Kidney glomerular epithelial cell (primary cell): ENCODE measurements around the gene VAV2.

Experiments
- DNase-seq: peaks from one replicate; lab custom pipeline; 2025; lab: John Stamatoyannopoulos, UW

Gene VAV2

DNA sequence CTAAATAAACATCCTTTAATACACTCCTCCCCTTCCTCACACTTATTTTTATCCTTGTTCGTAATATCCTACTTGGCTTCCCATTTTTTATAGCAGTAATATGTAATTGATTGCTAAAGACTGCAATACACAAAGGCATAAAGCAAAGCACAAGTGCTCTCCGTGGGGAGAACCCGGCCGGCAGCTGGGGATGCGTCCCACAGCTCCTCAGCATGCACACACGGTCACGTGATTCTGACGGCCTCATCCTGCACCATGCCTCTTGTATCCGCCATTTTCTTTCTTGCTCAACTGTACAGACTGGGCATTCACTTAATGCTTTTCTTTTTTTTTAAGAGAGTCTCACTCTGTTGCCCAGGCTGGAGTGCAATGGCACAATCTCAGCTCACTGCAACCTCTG is 36.0 kb upstream of the VAV2 start:
- DNase-seq = no peak

DNA sequence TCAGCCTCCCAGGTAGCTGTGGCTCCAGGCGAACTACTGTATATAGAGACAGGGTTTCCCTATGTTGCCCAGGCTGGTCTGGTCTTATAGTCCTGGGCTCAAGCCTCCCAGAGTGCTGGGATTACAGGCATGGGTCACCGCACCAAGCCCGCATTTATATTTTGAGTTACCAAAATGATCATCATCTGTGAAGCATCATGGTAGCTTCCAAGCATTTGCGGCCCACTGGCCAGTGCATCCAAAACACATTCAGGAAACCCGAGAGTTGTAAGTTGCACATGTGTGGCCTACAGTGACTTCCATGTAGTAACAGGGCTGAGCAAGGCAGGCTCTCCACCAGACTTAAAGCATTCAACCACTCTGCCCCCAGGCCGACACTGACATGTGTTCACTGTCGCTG is 35.4 kb upstream of the VAV2 start:
- no peak for DNase-seq

DNA sequence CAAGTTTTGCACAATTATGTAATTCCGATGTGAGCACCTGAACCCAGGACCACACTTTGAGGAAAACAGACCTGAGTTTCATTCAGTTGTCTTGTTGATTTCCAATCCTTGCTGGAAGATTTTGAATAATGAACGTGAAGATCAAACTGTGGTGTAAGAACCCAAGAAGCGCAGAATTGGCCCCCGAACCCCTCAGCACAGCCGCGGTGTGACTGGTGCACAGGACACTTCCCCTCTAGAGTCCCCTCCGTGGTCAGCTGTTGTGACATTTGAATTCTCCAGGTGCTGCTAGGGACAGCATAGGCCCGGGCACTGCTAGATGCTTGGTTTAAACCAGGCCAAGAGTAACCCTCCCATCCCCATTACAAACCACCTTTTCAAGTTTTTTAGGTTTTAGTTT is 34.9 kb upstream of the VAV2 start:
- DNase-seq = no peak

DNA sequence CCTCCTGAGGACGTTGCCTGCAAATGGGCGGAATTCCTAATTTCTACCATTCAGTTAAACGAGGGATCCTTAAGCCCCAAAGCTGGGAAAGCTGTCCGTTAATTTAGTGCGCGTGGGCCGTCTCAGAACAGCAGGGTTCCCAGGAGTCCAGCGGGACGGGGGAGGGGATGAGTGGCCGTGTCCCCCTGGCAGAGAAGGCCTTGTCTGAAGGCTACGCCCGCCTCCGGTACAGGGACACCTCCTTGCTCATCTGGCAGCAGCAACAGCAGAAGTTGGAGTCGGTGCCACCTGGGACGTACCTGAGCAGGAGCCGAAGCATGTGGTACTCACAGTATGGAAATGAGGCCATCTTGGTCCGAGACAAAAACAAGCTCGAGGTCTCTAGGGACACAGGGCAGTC is 34.5 kb upstream of the VAV2 start:
- no peak for DNase-seq

DNA sequence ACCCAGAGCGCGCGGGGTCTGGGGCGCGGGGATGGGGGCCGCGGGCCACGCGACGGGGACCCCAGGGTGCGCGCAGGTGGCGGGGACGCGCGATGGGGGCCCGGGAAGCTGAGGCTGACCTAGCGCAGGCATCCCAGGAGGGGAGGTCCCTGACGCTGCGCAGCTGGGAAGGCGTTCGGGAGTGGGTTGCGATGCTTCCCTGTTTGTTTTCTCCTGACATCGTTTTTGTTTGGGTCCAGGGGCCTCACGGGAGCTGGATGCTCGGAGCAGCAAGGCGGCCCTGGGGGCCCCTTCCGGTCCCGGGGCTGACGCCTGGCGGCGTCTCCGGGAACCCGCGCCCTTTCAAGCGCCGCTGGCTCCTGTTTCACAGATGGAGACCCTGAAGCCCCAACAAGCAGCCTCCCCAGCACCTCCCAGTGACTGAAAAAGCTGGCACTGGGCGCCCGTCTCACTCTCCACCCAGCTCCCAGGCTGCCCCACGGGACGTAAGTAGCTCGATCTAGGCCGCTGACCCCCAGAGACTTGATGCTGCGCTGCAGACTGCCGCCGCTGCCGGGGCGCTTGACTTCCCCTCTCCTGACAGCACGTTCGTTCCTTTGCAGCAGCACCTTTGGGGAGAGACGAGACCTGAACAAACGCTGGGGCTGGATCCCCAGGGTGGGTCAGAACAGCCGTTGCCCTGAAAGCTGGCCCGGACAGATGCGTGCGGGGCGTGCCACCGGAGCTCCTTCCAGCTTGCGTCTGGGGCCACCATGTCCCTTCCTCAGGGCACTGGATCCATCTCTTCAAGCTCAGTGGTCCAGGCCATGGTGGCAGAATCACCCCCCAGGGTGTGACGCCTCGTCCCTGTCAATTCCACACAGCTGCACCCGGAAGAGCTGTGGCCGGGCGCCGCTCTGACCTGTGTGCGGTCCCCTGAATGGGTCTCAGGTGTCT is 33.8 kb upstream of the VAV2 start:
- no peak for DNase-seq

DNA sequence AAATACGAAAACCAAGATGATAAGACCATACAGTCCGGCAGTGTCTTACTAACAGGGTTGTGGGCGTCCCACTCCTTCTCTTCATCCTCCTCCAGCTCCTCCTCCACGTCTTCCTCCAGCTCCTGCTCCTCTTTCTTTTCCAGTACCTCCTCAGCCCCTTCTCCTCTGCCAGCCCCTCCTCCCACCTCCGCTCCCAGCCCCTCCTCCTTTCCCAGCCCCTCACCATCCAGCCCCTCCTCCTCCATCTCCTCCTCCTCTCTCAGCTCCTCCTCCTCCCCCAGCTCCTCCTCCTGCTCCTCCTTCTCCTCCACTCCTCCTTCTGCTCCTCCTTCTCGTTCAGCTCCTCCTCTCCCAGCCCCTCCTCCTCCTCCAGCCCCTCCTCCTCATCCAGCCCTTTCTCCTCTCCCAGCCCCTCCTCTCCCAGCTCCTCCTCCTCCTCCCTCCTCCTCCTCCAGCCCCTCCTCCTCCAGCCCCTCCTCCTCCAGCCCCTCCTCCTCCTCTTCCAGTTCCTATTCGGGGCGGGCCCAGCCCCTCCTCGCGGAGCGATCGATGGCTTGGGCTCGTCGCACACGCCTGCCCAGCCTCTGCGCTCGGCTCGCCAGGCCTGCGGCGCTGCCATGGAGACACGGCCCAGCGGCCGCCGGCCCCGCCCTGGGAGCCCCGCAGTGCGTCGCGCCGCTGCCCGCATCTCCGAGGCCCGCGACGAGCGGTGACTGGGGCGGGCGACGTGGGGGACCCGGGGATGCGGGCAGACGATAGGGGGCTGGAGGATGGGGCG is 32.9 kb upstream of the VAV2 start, which contains the start of gene BRD3OS:
BRD3OS (plus strand) TSS at position 654 of the 778 bp plus-strand sequence. CDS start 1,267 bp downstream, outside the sequence.
- peak; percentile 98 for DNase-seq

DNA sequence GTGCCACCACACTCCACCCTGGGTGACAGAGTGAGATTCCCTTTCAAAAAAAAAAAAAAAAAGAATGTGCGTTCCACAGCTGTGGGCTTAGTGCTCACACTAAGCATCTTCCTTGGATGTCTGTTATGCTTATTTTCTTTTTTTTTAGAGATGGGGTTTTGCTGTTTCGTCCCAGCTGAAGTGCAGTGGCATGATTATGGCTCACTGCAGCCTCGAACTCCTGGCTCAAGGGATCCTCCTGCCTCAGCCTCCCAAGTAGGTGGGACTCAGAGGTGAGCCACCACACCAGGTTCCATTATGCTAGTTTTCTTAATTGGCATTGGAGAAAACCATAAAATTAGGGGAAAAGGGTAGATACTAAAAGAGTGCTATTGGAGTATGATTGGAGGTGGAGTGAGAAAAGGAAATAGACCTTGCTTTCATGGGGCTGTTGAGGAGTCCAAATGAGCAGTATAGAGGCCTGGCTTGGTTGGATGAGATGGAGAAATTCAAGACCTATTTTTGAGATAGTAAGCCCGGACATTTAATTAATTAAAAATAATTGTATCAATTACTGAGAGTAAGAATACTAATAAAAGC is 32.2 kb upstream of the VAV2 start:
- DNase-seq = no peak

DNA sequence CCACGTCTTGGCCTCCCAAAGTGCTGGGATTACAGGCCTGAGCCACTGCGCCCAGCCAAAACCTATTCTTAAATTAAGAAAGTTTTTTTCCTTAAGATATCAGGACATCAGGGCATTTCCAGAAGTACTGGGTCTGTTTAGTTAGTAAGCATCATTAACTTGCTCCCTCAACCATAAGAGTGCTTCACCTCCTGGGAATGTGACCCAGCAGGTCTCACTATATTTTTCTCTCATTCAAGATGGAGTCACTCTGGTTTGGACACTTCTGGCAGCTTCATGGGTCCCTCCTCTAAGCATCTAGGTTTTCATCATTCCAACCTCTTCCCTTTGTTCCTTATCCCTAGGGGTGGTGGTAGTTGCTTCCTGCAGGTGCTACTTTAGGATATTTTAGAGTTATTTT is 22.8 kb upstream of the VAV2 start:
- DNase-seq = peak; percentile 34

DNA sequence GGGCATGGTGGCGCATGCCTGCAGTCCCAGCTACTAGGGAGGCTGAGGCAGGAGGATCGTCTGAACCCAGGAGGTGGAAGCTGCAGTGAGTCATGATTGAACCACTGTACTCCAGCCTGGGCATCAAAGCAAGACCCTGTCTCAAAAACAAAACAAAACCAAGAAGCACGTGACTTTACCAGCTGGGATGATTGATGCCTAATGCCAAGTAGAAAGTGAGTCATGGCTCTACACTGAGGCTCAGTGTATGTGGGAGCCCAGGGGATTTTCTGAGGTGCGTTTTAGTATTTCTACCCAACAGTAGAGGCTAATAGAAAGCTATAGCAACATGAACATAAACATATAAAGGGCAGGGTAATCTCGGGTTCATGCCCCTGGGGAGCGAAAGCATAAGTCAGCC is 19.3 kb upstream of the VAV2 start:
- no peak for DNase-seq

DNA sequence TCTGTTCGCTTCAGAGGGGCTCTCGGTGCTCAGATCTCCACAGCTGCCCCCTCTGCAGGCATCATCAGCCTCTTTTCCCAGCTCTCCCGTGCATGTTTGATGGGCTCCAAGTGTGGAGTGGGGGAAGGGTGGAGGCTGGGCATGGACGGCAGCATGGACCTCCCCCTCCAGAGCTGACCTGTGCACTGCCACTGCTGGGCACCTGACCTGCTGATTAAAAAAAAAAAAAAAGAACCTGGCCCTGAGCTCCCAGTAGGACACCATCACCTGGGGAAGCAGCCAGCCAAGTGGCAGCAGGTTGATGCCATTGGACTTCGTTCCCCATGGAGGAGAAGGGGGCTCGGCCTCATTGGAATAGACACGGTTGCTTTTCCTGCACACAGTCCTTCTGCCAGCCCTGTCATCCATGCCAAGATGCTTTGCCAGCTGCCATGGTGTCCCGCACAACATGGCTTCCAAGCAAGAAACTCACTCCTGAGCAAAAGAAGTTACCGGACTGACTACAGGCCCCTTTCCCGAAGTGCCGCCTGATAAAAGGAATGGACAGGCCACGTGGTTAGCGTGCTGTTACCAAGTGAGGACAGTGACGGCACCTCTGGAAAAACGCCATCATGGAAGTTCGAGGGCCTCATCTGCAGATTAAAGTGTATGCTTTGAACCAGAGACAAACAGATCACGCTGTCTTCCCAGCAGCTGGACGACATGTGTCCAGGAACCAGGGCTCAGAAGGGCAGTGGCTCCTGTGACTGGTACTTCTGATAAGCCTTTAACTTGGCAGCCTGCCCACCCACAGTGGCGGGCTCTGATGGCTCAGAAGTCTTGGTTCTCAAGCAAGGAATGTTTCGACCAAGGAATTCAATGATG is 18.4 kb upstream of the VAV2 start:
- no peak for DNase-seq

DNA sequence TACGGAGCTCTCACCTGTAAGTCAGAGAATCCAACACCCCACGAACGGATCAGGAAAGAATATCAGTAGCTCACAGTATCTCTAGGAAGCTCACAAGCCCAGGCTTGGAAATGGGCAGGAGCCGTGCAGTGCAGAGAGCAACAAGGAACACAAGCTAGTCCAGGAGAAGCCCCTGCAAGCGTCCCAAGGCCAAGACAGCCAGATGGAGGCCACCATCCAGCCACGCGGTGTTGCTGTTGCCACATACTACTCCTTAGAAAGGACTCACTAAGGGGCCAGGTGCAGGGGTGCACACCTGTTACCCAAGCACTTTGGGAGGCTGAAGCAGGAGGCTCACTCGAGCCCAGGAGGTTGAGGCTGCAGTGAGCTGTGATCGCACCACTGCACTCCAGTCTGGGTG is 15.4 kb upstream of the VAV2 start:
- DNase-seq = no peak

DNA sequence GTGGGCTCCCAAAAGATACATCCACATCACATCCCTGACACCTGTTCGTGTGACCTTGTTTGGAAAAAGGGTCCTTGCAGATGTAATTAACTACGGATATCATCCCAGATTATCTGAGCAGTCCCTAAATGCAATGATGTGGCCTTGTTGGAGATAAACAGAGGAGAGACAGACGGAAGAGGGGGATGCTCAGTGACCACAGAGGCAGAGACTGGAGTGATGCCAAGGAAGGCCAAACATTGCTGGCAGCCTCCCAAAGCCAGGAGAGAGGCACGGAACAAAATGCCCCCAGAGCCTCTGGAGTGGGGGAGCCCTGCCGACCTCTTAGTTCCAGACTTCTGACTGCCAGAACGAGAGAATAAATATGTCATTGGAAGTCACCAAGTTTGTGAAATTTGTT is 15.0 kb upstream of the VAV2 start:
- no peak for DNase-seq

DNA sequence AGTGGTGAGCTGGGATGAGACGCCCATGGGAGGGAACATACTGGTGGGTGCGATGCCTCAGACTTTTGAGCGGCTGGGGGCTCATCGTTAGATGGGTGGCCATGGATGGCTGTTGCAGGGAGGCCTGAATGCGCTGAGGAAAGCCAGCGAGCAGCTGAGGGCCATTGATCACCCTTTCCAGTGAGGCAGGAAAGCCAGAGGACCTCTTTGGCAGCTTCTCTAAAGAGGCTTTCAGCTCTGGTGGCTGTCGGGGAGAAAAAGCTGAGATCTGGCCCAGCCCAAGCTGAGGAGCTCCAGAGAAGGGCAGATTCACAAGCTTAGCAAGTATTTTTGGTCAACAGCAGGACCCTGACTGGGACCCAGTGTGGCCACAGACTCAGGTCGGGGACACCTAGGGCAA is 13.3 kb upstream of the VAV2 start:
- no peak for DNase-seq

DNA sequence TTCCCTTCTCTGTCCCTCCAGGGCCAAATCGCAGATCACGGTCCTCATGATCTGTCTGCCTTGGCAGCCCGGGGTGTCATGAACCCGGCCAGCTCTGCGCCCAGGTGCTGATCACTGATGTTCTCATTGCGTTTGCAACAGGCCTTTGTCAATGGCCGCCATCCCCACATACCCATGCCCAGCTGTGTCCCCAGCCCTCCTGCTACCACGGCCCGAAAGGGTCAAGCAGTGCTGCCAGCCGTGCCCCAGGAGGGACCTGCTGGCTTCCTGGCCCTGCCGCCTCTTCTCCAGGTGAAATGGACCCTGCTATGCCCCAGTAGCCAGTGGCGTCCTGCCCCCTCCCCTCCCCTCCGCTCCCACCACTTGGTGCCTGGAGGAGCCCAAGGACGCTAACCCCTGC is 12.8 kb upstream of the VAV2 start:
- DNase-seq = no peak

DNA sequence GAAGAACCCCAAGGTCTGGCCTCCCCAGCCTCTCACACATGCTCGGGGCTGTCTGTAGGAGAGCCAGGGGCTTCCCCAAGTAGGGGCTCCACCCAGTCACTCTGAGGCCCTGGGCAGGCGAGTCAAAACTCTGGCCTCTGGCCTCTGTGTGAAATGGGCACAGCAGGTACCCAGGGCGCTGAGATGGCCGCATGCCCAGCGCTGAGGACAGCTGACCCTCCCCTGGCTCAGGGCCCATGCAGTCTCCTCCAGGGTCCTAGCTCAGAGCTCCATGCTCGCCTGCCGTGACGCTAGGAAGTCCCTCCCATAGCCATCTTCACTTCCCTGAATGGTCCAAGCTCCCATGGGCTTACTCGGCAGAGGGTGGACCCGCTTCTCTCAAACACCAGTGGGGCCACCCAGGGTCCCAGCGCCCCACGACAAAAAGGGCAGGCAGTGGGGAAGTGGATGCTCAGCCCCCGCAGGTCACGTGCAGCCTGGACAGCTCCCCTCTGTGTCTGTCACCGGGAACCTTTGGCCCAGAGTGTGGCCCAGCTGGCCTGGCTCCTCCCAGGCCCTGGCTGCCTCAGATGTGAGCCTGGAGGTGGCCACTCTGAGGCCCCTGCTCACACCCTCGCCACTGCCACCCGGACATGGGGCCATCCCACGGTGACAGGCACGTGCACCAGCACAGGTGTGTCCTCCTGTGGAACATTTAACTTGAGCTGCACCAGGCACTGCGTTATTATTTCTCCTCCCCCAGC is 12.2 kb upstream of the VAV2 start:
- no peak for DNase-seq

DNA sequence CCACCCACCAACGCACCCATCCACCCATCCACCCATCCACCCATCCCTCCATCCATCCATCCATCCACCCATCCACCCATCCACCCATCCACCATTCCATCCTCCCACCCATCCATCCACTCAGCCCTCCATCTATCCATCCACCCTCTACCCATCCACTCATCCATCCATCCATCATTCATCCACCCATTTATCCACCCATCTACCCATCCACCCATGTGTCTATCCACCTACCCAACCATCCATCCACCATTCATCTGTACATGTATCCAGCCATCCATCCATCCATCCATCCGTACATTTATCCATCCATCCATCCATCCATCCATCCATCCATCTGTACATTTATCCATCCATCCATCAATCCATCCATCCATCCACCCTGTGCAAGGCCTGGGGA is 11.1 kb upstream of the VAV2 start:
- no peak for DNase-seq

DNA sequence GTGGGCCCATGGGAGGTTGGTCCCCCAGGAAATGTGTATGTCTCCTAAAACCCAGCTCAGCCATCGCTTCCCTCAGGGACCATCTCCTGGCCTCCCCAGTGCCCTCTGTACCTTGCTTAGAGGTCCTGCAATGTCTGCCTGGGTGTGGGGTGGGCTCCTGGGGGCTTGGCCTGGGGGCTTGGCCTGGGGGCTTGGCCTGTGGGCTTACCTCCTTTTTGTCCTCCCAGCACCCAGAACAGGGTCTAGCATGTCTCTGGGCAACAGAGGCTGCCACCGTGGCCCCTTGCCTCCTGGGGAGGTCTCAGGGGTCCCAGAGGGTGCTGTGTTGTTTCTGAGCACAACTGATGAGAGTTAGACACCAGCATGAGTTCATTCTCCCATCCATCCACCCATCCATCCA is 10.7 kb upstream of the VAV2 start:
- no peak for DNase-seq

DNA sequence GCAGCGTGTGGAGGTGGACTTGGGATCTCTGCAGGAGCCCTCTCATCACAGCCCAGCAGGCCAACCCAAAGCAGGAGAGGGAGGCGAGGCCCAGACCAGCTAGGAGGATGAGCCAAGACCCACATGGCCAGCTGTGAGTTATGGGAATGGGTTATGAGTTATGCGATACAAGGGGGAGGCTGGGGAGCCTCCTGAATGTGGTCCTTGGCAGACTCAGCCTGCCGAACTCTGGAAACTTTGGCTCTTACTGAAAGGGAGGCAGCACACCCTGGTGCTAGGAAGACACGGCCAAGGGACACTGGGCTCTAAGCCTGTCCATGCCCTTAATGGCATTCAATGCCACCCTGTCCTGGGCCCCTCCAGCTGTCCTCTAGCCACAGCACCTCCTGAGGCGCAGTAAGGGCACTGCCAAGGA is 7.7 kb upstream of the VAV2 start:
- no peak for DNase-seq

DNA sequence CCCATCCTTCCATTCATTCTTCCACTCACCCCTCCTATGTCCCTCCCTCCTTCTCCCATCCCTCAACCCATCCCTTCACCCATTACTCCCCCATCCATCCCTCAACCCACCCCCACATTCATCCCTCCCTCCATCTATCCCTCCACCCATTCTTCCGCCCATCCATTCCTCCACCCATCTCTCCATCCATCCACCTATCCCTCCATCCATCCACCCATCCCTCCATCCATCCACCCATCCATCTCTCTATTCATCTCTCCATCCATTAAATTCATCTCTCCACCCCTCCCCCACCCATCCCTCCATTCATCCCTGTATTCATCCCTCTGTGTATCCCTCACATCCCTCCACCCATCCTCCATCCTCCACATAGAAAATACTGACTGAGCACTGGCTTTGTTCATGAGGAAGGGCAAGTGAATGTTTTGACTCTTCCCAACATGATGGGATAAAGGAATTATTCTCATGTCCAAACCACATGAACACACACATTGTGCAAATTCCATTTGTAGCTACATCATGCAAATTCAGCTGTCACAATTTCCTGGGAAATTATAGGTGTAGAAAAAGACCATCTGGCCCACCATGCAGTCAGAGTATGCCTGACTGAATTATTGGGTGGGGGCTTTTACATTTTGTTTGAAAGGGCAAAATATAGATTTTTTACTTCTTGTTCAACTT is 6.9 kb upstream of the VAV2 start:
- no peak for DNase-seq

DNA sequence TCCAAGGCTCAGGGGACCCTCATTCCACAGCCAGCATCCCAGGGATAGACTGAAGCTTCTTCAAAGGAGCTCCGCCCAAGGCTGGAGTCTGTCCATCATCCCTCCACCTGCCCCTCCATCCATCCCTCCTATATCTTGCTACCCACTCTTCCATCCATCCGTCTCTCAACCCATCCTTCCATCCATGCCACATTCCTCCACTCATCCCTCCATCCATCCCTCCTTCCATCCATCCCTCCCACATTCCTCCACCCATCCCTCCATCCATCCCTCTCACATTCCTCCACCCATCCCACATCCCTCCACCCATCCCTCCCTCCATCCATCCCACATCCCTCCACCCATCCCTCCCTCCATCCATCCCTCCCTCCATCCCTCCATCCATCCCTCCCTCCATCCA is 5.5 kb upstream of the VAV2 start:
- DNase-seq = no peak
